Body of pancreas (tissue), 4 donors: ENCODE measurements around the gene SH3TC1.

Experiments
- CTCF ChIP-seq, 7 experiments: fragments of 450-650 bp in 4 of 7; fragments of 200-600 bp in 3 of 7; sonication (generic) in 3 of 7; IDR thresholded peaks; one replicate each; pipeline ENCODE4 v1.5.1; 2016 to 2019; ENCODE audit warnings: antibody characterized with exemption in 7 of 7
- POLR2A ChIP-seq, 3 donors: fragments of 450-650 bp; IDR thresholded peaks; one replicate each; pipeline ENCODE4 v1.6.1; 2016; ENCODE audit warnings: antibody characterized with exemption in 3 of 3, mild to moderate bottlenecking in 2 of 3

GRCh38 chr4:8155048-8155447 is 44.0 kb upstream of the SH3TC1 start:
- TF ChIP-seq CTCF (IDR thresholded peaks at IDR 0.05) (no peak), POLR2A (IDR thresholded peaks at IDR 0.05) (no peak)
